Nephron (organoid): ENCODE data around the gene DAO.

Experiments
- H3K27ac Mint-ChIP-seq, 3 experiments: 2 replicates each; pipeline ENCODE4 v1.8.0; 2020; ENCODE audit warnings: mixed read lengths in 3 of 3, mild to moderate bottlenecking in 2 of 3, moderate library complexity in 1 of 3
- H3K27me3 Mint-ChIP-seq: 2 replicates; pipeline ENCODE4 v1.8.0; 2021; ENCODE audit warnings: low read depth, mild to moderate bottlenecking, moderate library complexity, mixed read lengths
- H3K36me3 Mint-ChIP-seq: 2 replicates; pipeline ENCODE4 v1.8.0; 2020; ENCODE audit warnings: low read depth, mixed read lengths
- H3K4me1 Mint-ChIP-seq: 2 replicates; pipeline ENCODE4 v1.8.0; 2020; ENCODE audit warnings: mixed read lengths
- H3K4me3 Mint-ChIP-seq, 3 experiments: 2 replicates each; pipeline ENCODE4 v1.8.0; 2020; ENCODE audit warnings: mild to moderate bottlenecking in 3 of 3, mixed read lengths in 3 of 3, moderate library complexity in 2 of 3
- H3K9me3 Mint-ChIP-seq: 2 replicates; pipeline ENCODE4 v1.8.0; 2020; ENCODE audit warnings: mixed read lengths
- TF ChIP-seq, protein P1 (sequence below), 3 experiments: fragments of 200-600 bp; sonication (generic); IDR thresholded peaks; one replicate each; pipeline ENCODE4 v1.5.0; 2021; ENCODE audit warnings: antibody characterized with exemption in 3 of 3; ENCODE audit not compliant: unreplicated experiment in 3 of 3

DAO gene

DNA sequence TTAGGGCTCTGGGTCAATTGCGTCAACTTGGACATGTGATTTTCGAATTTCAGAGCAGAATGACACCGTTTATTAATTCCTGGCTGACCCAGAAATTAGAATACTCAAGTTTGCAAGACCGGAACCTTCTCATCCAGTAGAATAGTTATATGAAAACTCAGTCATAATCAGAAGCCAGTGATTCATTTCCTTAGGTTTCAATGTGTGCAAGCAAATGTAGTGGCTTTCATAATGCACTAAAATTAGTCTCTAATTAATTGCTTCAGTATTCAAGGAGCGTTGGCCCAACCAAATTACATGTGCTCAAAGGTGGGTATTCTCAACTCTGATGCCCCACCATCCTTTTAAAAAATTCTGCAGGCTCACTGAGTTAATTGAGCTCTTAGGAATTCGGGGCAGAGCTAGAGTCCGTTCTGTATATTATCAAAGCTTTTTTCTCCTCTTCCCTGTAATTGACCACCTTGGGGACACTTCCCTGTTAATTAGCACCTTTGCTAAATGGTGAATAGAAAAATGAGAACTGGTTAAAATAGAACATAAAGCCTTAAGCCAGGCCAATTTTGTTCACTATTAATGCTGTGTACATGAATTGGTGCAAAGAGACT, 55.4 kb downstream of the DAO start:
- H3K27me3 Mint-ChIP-seq = peaks cover 8% of the 10 kb centered on the region
- no peaks in the 10 kb centered on the region for H3K4me1 Mint-ChIP-seq
- no peaks in the 10 kb centered on the region for H3K36me3 Mint-ChIP-seq
- H3K4me3 Mint-ChIP-seq = no peak overlapping the region
- H3K27ac Mint-ChIP-seq = no peak overlapping the region
- no peaks in the 10 kb centered on the region for H3K9me3 Mint-ChIP-seq
- TF ChIP-seq, protein P1, sequence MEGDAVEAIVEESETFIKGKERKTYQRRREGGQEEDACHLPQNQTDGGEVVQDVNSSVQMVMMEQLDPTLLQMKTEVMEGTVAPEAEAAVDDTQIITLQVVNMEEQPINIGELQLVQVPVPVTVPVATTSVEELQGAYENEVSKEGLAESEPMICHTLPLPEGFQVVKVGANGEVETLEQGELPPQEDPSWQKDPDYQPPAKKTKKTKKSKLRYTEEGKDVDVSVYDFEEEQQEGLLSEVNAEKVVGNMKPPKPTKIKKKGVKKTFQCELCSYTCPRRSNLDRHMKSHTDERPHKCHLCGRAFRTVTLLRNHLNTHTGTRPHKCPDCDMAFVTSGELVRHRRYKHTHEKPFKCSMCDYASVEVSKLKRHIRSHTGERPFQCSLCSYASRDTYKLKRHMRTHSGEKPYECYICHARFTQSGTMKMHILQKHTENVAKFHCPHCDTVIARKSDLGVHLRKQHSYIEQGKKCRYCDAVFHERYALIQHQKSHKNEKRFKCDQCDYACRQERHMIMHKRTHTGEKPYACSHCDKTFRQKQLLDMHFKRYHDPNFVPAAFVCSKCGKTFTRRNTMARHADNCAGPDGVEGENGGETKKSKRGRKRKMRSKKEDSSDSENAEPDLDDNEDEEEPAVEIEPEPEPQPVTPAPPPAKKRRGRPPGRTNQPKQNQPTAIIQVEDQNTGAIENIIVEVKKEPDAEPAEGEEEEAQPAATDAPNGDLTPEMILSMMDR (IDR thresholded peaks at IDR 0.05; ENCODE audit: unreplicated experiment in 3 of 3) = no peak

DNA sequence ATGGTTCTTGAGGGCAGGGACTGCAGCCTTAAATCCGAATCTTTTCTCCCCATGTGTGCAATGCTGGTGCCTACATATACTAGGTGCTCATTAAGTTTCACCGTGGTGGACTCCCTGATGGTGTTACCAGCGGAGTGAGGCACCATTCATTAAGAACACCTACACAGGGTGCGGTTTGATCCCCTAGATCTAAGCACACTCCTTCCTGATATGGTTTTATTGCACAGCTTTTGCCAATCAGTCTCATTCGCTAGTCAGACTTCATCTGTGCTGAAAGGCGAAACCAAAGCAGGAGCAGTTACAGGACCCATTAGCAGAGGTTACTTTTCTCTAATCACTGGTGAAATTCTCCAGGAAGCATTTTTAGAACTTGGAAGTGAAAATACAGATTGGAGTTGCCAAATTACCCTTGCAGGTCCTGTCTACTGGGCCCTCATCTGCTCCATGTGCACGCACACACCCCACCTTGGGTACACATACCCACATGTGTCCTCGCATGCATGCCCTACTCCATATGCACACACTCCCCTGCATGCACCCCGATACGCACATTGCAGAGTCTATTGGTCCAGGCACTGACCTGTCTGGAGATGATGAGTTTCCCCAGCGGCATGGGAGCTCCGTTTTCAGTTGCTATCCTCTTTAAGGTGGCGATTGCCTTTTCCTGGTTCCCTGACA, 58.5 kb downstream of the DAO start:
- H3K27ac Mint-ChIP-seq = no peak overlapping the region
- peaks cover 19% of the 10 kb centered on the region for H3K27me3 Mint-ChIP-seq
- no peaks in the 10 kb centered on the region for H3K4me1 Mint-ChIP-seq
- H3K9me3 Mint-ChIP-seq = no peaks in the 10 kb centered on the region
- no peaks in the 10 kb centered on the region for H3K36me3 Mint-ChIP-seq
- H3K4me3 Mint-ChIP-seq = no peak overlapping the region
- TF ChIP-seq, protein P1 (IDR thresholded peaks at IDR 0.05; ENCODE audit: unreplicated experiment in 3 of 3) = no peak

DNA sequence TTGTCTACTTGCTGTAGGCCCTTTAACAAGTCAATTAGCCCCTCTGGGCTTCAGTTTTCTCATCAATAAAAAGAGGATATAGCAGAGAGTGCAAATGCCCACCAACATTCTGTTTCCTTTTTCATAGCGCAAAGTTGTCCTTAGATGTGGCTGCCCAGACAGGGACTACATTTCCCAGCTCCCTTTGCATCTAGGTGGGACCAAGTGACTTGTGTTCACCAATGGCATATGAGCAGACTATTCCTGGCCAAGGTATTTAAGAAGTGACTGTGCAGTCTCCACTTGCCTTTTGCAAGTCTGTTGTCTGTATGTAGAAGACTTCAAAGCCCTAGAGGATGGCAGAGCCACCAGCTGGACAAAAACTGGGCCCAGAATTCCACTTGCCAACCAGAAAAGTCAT, 59.7 kb downstream of the DAO start:
- no peaks in the 10 kb centered on the region for H3K36me3 Mint-ChIP-seq
- no peaks in the 10 kb centered on the region for H3K9me3 Mint-ChIP-seq
- H3K4me1 Mint-ChIP-seq = no peaks in the 10 kb centered on the region
- H3K27me3 Mint-ChIP-seq = peaks cover 19% of the 10 kb centered on the region
- H3K4me3 Mint-ChIP-seq = no peak overlapping the region
- TF ChIP-seq, protein P1 (IDR thresholded peaks at IDR 0.05; ENCODE audit: unreplicated experiment in 3 of 3) = no peak
- no peak overlapping the region for H3K27ac Mint-ChIP-seq

DNA sequence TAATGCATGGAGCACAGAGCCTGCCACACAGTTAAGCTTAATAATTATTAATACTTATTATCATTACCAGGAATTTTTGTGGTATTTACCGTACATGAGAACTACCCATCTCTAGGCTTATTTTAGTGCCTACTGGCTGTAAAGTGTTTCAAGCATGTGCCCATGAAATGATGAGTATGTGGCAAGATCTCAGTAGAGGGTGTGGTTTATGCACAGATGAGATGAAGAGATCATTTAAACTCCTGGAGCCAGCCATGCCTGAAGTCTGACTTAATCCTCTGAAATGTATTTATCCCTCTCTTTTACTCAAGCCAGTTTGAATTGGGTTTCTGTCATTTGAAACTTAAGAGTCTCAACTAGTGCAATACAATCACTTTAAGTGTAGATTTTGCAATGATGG, 60.2 kb downstream of the DAO start:
- no peak overlapping the region for H3K4me3 Mint-ChIP-seq
- TF ChIP-seq, protein P1 (IDR thresholded peaks at IDR 0.05; ENCODE audit: unreplicated experiment in 3 of 3) = no peak
- H3K4me1 Mint-ChIP-seq = no peaks in the 10 kb centered on the region
- no peak overlapping the region for H3K27ac Mint-ChIP-seq
- H3K9me3 Mint-ChIP-seq = no peaks in the 10 kb centered on the region
- no peaks in the 10 kb centered on the region for H3K36me3 Mint-ChIP-seq
- H3K27me3 Mint-ChIP-seq = peaks cover 24% of the 10 kb centered on the region

DNA sequence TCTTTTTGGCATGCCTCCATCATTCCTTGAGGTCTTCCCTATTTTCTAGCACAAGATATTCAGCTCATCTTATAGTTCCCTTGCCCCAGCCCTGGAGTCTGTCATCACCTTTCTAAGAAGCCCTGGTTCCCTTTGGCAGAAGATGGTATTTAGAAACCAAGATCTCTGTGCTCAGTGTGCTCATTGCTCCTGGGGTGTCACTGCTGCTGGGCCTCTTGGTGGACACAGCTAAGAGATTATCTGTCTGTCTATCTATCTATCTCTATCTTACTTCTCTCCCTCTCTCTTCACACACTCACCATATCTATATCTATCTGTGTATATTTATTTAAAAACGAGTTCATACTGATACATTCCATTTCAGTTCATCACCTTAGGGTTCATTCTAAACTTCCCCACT, 67.2 kb downstream of the DAO start:
- H3K4me3 Mint-ChIP-seq = no peak overlapping the region
- peaks cover 23% of the 10 kb centered on the region for H3K9me3 Mint-ChIP-seq
- H3K27me3 Mint-ChIP-seq = peaks cover 23% of the 10 kb centered on the region
- H3K36me3 Mint-ChIP-seq = no peaks in the 10 kb centered on the region
- H3K27ac Mint-ChIP-seq = no peak overlapping the region
- H3K4me1 Mint-ChIP-seq = no peaks in the 10 kb centered on the region
- TF ChIP-seq, protein P1 (IDR thresholded peaks at IDR 0.05; ENCODE audit: unreplicated experiment in 3 of 3) = no peak

DNA sequence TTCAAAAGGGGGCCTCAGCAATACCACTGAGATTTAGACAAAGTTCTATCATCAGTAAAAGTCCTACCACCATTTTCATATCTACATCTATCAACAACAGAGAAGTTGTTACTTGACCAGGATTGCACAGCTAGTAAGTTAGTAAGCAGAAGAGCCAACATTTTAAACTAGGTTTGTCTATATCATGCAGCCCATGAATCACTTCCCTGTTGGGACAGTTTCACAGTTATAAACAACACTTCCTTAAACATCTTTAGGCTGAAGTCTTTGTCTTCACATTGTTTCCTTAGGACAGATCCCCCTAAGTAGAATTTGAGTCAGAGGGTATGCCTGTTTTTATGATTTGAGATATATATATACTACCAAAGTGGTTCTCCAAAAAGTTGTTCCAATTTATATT, 68.5 kb downstream of the DAO start:
- peaks cover 23% of the 10 kb centered on the region for H3K9me3 Mint-ChIP-seq
- no peak overlapping the region for H3K27ac Mint-ChIP-seq
- H3K4me3 Mint-ChIP-seq = no peak overlapping the region
- TF ChIP-seq, protein P1 (IDR thresholded peaks at IDR 0.05; ENCODE audit: unreplicated experiment in 3 of 3) = no peak
- H3K27me3 Mint-ChIP-seq = peaks cover 22% of the 10 kb centered on the region
- no peaks in the 10 kb centered on the region for H3K36me3 Mint-ChIP-seq
- no peaks in the 10 kb centered on the region for H3K4me1 Mint-ChIP-seq
